Measurements from ENCODE around the gene SERPINB10. TPM values are rescaled to one million over a fixed set of nuclear protein-coding genes. Genes with fewer than 3 reads are reported as not detected.
"Not testable (repeated sequence)": the region's sequence is repeated elsewhere in the genome, so short reads cannot be mapped to it uniquely, and the experiment has no call there.

SERPINB10 gene
- total RNA-seq, 1 experiment from 2014 or later: not detected

- no peak overlapping the region for H3K4me3 Mint-ChIP-seq (ENCODE audit: unreplicated experiment)
- intact Hi-C loops (cut with micrococcal nuclease; ENCODE audit: unreplicated experiment): no loop called here
- no peaks in the 10 kb centered on the region for H3K36me3 ChIP-seq (ENCODE audit: control insufficient read depth, insufficient read depth, low read length)
Measured at GRCh38 chr18:63922049-63922448, 14.3 kb downstream of the SERPINB10 start.

DNA sequence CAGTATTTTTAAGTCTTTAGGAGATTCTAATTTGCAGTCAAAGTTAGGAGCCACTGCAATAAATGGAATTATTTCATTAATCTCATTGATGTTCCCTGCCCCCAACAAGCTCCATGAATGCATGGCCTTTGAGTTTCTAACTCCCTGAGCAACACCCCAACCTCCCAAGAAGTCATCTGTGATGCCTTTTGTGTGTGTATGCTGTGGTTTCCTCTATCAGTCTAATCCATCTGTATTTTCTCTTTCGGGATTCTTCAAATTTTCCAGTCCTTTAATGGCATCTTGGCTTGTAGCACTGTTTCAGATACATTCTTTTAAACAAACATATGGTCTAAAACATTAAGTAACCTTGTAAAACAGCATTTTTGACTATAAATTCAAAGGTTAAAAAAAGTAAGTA, 16.8 kb downstream of the SERPINB10 start:
- ChIA-PET CTCF (no interaction called here), POLR2A (no interaction called here)
- Mint-ChIP-seq H3K27me3 (ENCODE audit: insufficient read depth, unreplicated experiment) (peaks cover 4% of the 10 kb centered on the region), H3K36me3 (ENCODE audit: insufficient read depth, unreplicated experiment) (no peaks in the 10 kb centered on the region), H3K4me3 (ENCODE audit: unreplicated experiment) (no peak overlapping the region), H3K9me3 (ENCODE audit: unreplicated experiment) (no peaks in the 10 kb centered on the region), H3K27ac (ENCODE audit: unreplicated experiment) (no peak overlapping the region), H3K4me1 (ENCODE audit: low read depth, unreplicated experiment) (no peaks in the 10 kb centered on the region)
- no peaks in the 10 kb centered on the region for H3K9me3 ChIP-seq
- intact Hi-C loops (cut with micrococcal nuclease; ENCODE audit: unreplicated experiment): no loop called here
- H3K4me3 ChIP-seq (ENCODE audit: low read depth, low read length): no peak overlapping the region
- no peak for DNase-seq
- TF ChIP-seq, protein P1, sequence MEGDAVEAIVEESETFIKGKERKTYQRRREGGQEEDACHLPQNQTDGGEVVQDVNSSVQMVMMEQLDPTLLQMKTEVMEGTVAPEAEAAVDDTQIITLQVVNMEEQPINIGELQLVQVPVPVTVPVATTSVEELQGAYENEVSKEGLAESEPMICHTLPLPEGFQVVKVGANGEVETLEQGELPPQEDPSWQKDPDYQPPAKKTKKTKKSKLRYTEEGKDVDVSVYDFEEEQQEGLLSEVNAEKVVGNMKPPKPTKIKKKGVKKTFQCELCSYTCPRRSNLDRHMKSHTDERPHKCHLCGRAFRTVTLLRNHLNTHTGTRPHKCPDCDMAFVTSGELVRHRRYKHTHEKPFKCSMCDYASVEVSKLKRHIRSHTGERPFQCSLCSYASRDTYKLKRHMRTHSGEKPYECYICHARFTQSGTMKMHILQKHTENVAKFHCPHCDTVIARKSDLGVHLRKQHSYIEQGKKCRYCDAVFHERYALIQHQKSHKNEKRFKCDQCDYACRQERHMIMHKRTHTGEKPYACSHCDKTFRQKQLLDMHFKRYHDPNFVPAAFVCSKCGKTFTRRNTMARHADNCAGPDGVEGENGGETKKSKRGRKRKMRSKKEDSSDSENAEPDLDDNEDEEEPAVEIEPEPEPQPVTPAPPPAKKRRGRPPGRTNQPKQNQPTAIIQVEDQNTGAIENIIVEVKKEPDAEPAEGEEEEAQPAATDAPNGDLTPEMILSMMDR (IDR thresholded peaks at IDR 0.05; ENCODE audit: insufficient read depth in 1 of 2, low read depth in 1 of 2, low read length in 1 of 2, severe bottlenecking in 1 of 2, unreplicated experiment in 1 of 2): no peak
- H3K36me3 ChIP-seq (ENCODE audit: control insufficient read depth, insufficient read depth, low read length): no peaks in the 10 kb centered on the region
- no TSS peak for BruUV-seq (replicated peaks)
- H3K4me1 ChIP-seq: no peaks in the 10 kb centered on the region
- H3K27me3 ChIP-seq (replicated peaks; ENCODE audit: control insufficient read depth, insufficient read depth, low read length): no peaks in the 10 kb centered on the region

More at GRCh38 chr18:63922049-63922448, 14.3 kb downstream of the SERPINB10 start:
- DNase-seq: no peak
- H3K27ac Mint-ChIP-seq (ENCODE audit: unreplicated experiment): no peak overlapping the region
- H3K36me3 Mint-ChIP-seq (ENCODE audit: insufficient read depth, unreplicated experiment): no peaks in the 10 kb centered on the region
- no peaks in the 10 kb centered on the region for H3K4me1 Mint-ChIP-seq (ENCODE audit: low read depth, unreplicated experiment)
- no peak overlapping the region for H3K4me3 ChIP-seq (ENCODE audit: low read depth, low read length)
- H3K9me3 Mint-ChIP-seq (ENCODE audit: unreplicated experiment): no peaks in the 10 kb centered on the region
- H3K27me3 ChIP-seq (replicated peaks; ENCODE audit: control insufficient read depth, insufficient read depth, low read length): no peaks in the 10 kb centered on the region
- no peaks in the 10 kb centered on the region for H3K4me1 ChIP-seq
- BruUV-seq (replicated peaks): no TSS peak
- no peaks in the 10 kb centered on the region for H3K9me3 ChIP-seq
- ChIA-PET POLR2A (no interaction called here), CTCF (no interaction called here)
- TF ChIP-seq, protein P1 (IDR thresholded peaks at IDR 0.05; ENCODE audit: insufficient read depth in 1 of 2, low read depth in 1 of 2, low read length in 1 of 2, severe bottlenecking in 1 of 2, unreplicated experiment in 1 of 2): no peak
- peaks cover 4% of the 10 kb centered on the region for H3K27me3 Mint-ChIP-seq (ENCODE audit: insufficient read depth, unreplicated experiment)

- CTCF ChIA-PET: no interaction called here
- no peaks in the 10 kb centered on the region for H3K27me3 ChIP-seq (replicated peaks; ENCODE audit: control insufficient read depth, insufficient read depth, low read length)
- Mint-ChIP-seq H3K36me3 (ENCODE audit: insufficient read depth, unreplicated experiment) (no peaks in the 10 kb centered on the region), H3K4me1 (ENCODE audit: low read depth, unreplicated experiment) (no peaks in the 10 kb centered on the region), H3K27ac (ENCODE audit: unreplicated experiment) (no peak overlapping the region), H3K4me3 (ENCODE audit: unreplicated experiment) (no peak overlapping the region), H3K9me3 (ENCODE audit: unreplicated experiment) (no peaks in the 10 kb centered on the region), H3K27me3 (ENCODE audit: insufficient read depth, unreplicated experiment) (no peaks in the 10 kb centered on the region)
- no peaks in the 10 kb centered on the region for H3K9me3 ChIP-seq
- intact Hi-C loops (cut with micrococcal nuclease; ENCODE audit: unreplicated experiment): no loop called here
- no peak for DNase-seq
- no peaks in the 10 kb centered on the region for H3K4me1 ChIP-seq
- no peaks in the 10 kb centered on the region for H3K36me3 ChIP-seq (ENCODE audit: control insufficient read depth, insufficient read depth, low read length)
- POLR2A ChIA-PET: no interaction called here
- no TSS peak for BruUV-seq (replicated peaks)
- TF ChIP-seq, protein P1 (IDR thresholded peaks at IDR 0.05; ENCODE audit: insufficient read depth in 1 of 2, low read depth in 1 of 2, low read length in 1 of 2, severe bottlenecking in 1 of 2, unreplicated experiment in 1 of 2): no peak
- H3K4me3 ChIP-seq (ENCODE audit: low read depth, low read length): no peak overlapping the region
Measured at GRCh38 chr18:63928331-63928730, 20.6 kb downstream of the SERPINB10 start.

GRCh38 chr18:63929369-63929768, 21.6 kb downstream of the SERPINB10 start:
- H3K9me3 Mint-ChIP-seq (ENCODE audit: unreplicated experiment); H3K36me3 ChIP-seq (ENCODE audit: control insufficient read depth, insufficient read depth, low read length); intact Hi-C loops (cut with micrococcal nuclease; ENCODE audit: unreplicated experiment); H3K4me3 Mint-ChIP-seq (ENCODE audit: unreplicated experiment); H3K36me3 Mint-ChIP-seq (ENCODE audit: insufficient read depth, unreplicated experiment); H3K9me3 ChIP-seq; H3K27me3 Mint-ChIP-seq (ENCODE audit: insufficient read depth, unreplicated experiment); POLR2A ChIA-PET; DNase-seq; H3K27ac Mint-ChIP-seq (ENCODE audit: unreplicated experiment); CTCF ChIA-PET; H3K4me1 ChIP-seq; H3K4me1 Mint-ChIP-seq (ENCODE audit: low read depth, unreplicated experiment); H3K27me3 ChIP-seq (replicated peaks; ENCODE audit: control insufficient read depth, insufficient read depth, low read length); BruUV-seq (replicated peaks); H3K4me3 ChIP-seq (ENCODE audit: low read depth, low read length): not testable (repeated sequence)

All from Caco-2 (cell line).